Kidney (tissue), 14 donors: ENCODE data around the gene APP. TPM values are rescaled to one million over a fixed set of nuclear protein-coding genes. Genes with fewer than 3 reads are reported as not detected.

Source experiments
- DNase-seq, 5 donors: peaks; one replicate each; pipeline ENCODE4 v3.0.0-alpha.2; 2013 to 2020
- FAIRE-seq: peaks from 2 replicates; lab custom pipeline; 2012; peaks lifted over from hg19 to GRCh38; lab: Jason Lieb, UNC
- H3K27ac ChIP-seq, 2 donors: one replicate each; pipeline ENCODE4 v1.7.0; 2013; ENCODE audit warnings: low read depth in 2 of 2, low read length in 2 of 2, inconsistent platforms in 1 of 2
- H3K27me3 ChIP-seq: one replicate; pipeline ENCODE4 v1.7.1; 2013; ENCODE audit warnings: low read length, inconsistent platforms; ENCODE audit not compliant: control insufficient read depth, insufficient read depth
- H3K36me3 ChIP-seq, 3 donors: one replicate each; pipeline versions ENCODE4 v1.7.0 to v1.7.1; 2013; ENCODE audit warnings: low read length in 3 of 3, control low read depth in 1 of 3, inconsistent platforms in 1 of 3; ENCODE audit not compliant: insufficient read depth in 3 of 3, control insufficient read depth in 2 of 3
- H3K4me1 ChIP-seq, 3 donors: one replicate each; pipeline versions ENCODE4 v1.7.0 to v1.7.1; 2013; ENCODE audit warnings: low read length in 3 of 3, inconsistent platforms in 1 of 3, low read depth in 1 of 3; ENCODE audit not compliant: control insufficient read depth in 2 of 3, insufficient read depth in 2 of 3
- H3K4me3 ChIP-seq, 3 donors: one replicate each; pipeline versions ENCODE4 v1.7.0 to v1.8.1; 2013; ENCODE audit warnings: low read length in 3 of 3, control low read depth in 1 of 3, inconsistent platforms in 1 of 3
- H3K9ac ChIP-seq, 3 donors: one replicate each; pipeline versions ENCODE4 v1.7.0 to v1.7.1; 2013; ENCODE audit warnings: low read length in 3 of 3, control low read depth in 1 of 3, inconsistent platforms in 1 of 3
- H3K9me3 ChIP-seq, 3 donors: one replicate each; pipeline versions ENCODE4 v1.7.0 to v1.7.1; 2013; ENCODE audit warnings: low read length in 3 of 3, control low read depth in 1 of 3, inconsistent platforms in 1 of 3; ENCODE audit not compliant: control insufficient read depth in 2 of 3, insufficient read depth in 1 of 3
- intact Hi-C: fragments of 100-400 bp; cut with DNase I; formaldehyde crosslinking; loops from one replicate; pipeline ENCODE4 v1.11.1; 2022
- polyA plus RNA-seq: library from polyadenylated mRNA; stranded (reverse); fragments of 350-450 nt; fragmentation: Illumina TruSeq; extraction: RNeasy Lipid Tissue Mini Kit (QIAGEN cat#74804); gene quantifications from one replicate; pipeline ENCODE4 v1.2.3, GENCODE V29; 2014; ENCODE audit warnings: low read depth, low replicate concordance; ENCODE audit not compliant: insufficient read depth
- total RNA-seq: library from RNA; stranded (reverse); fragmentation: NEBNext Ultra II Directional; extraction: Animal tissue kit (Norgen Biotek cat#: 25700); gene quantifications from one replicate; pipeline ENCODE4 v1.2.1, GENCODE V29; 2021
- TF ChIP-seq, protein P1 (sequence below): IDR thresholded peaks from 3 replicates; pipeline ENCODE4 v1.5.1; 2012; ENCODE audit warnings: mild to moderate bottlenecking, moderate library complexity, borderline replicate concordance; ENCODE audit not compliant: insufficient read depth; ENCODE audit errors: extremely low read depth
- donor health status: control.
- donor health status: control.
- donor health status: control.
- donor health status: control.
- donor health status: control.
- donor health status: DM: yes; HTN: yes; CAD: no.
- donor health status: Normal renal cell carcinoma (clear cell type).

Gene APP
- total and polyA plus RNA-seq, 2 donors from 2014 or later = 472 to 1,303 TPM

DNA sequence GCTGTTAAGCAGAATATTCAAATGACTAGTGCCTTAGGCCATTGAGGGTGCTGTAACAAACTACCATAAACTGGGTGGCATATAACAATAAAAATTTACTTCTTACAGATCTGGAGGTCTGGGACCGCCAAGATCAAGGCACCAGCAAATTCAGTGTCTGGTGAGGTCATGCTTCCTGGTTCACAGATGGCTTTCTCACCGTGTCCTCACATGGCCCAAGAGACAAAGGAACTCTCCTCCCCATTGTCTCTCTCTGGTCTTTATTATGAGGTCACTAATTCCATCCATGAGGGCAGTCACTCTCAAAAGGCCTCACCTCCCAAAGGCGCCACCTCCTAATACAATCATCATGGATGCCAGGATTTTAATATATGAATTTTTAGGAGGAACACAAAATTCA is 308.5 kb downstream of the APP start:
- TF ChIP-seq, protein P1, sequence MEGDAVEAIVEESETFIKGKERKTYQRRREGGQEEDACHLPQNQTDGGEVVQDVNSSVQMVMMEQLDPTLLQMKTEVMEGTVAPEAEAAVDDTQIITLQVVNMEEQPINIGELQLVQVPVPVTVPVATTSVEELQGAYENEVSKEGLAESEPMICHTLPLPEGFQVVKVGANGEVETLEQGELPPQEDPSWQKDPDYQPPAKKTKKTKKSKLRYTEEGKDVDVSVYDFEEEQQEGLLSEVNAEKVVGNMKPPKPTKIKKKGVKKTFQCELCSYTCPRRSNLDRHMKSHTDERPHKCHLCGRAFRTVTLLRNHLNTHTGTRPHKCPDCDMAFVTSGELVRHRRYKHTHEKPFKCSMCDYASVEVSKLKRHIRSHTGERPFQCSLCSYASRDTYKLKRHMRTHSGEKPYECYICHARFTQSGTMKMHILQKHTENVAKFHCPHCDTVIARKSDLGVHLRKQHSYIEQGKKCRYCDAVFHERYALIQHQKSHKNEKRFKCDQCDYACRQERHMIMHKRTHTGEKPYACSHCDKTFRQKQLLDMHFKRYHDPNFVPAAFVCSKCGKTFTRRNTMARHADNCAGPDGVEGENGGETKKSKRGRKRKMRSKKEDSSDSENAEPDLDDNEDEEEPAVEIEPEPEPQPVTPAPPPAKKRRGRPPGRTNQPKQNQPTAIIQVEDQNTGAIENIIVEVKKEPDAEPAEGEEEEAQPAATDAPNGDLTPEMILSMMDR = no peak
- FAIRE-seq (no peak), DNase-seq (no peak)
- H3K9ac ChIP-seq = no peak overlapping the region
- H3K27ac ChIP-seq = no peak overlapping the region
- H3K4me3 ChIP-seq = no peak overlapping the region
- H3K36me3 ChIP-seq = no peaks in the 10 kb centered on the region
- no peaks in the 10 kb centered on the region for H3K27me3 ChIP-seq
- H3K9me3 ChIP-seq = no peaks in the 10 kb centered on the region
- intact Hi-C loops = no loop called here
- H3K4me1 ChIP-seq = peaks cover 0 to 5% (median 0%) of the 10 kb centered on the region in 3 donors

DNA sequence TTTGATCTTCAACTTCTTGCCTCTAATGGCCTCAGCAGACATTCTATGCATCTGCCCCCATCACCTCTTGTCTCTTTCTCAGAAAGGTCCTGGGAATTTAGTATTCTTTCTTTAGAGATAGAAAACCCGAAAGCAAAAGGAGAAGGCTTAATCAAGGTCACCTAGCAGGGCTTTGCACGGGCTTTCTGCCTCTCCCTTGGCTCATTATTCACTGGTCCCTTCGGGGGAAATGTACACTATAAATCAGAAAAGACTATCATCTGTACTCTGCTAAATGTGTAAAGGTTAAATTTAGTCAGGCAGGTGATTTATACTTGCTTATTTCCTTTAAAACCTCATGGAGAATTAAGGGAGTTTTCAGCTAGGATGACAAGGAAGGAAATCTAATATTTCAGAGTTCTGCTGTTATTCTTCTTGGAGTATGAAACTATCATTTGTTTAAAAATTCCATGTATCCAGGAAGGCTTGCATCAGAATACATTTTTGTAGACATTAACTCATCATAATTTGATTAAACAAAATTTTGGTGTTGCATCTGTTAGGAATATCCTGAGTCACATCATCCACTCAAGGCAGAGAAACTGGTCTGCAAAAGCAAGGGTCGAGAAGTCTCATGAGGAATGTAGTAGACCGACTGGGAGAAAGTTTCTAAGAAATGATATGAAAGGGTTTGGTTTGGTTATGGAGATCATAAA is 311.2 kb downstream of the APP start:
- Histone ChIP-seq H3K9me3 (no peaks in the 10 kb centered on the region), H3K36me3 (no peaks in the 10 kb centered on the region), H3K27me3 (no peaks in the 10 kb centered on the region), H3K27ac (no peak overlapping the region), H3K4me3 (no peak overlapping the region), H3K4me1 (peaks cover 0 to 6% (median 0%) of the 10 kb centered on the region in 3 donors), H3K9ac (no peak overlapping the region)
- TF ChIP-seq, protein P1 = no peak
- FAIRE-seq = no peak
- peak in 2 of 5 donors; percentile 74 to 76 for DNase-seq
- intact Hi-C loops = no loop called here

DNA sequence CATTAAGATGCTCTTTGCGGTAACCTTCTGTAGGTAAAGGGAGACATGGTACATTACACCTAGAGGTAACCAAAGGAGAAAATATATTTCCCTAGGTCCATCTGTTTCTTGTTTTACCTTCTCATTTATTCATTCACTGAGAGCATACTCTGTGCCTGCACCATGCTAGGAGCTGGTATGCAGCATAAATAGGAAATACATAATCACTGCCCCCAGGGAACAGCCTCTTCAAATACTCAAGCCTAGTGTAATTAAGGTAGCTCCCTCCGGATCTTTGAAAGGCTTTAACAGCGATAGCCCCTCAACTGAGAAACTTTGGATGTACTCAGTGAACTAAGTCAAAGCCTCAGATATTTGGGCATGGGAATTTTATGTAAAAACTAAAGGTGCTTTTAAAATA is 312.2 kb downstream of the APP start:
- peaks cover 0 to 6% (median 0%) of the 10 kb centered on the region in 3 donors for H3K4me1 ChIP-seq
- H3K9me3 ChIP-seq = no peaks in the 10 kb centered on the region
- FAIRE-seq = no peak

More for the DNA sequence above, 312.2 kb downstream of the APP start:
- H3K27me3 ChIP-seq = no peaks in the 10 kb centered on the region
- no peaks in the 10 kb centered on the region for H3K36me3 ChIP-seq
- H3K9ac ChIP-seq = no peak overlapping the region
- intact Hi-C loops = no loop called here
- no peak overlapping the region for H3K4me3 ChIP-seq
- no peak for DNase-seq
- H3K27ac ChIP-seq = no peak overlapping the region
- TF ChIP-seq, protein P1 = no peak
